MG63 (cell line): ENCODE data around the gene ZGPAT. TPM values are rescaled to one million over a fixed set of nuclear protein-coding genes. Genes with fewer than 3 reads are reported as not detected.

Experiments
- DNase-seq: peaks from one replicate; pipeline ENCODE4 v3.0.0-alpha.2; 2020
- H3K27me3 ChIP-seq: fragments of 250-450 bp; sonication (Bioruptor Pico); 2 replicates; pipeline ENCODE4 v1.5.1; 2020; ENCODE audit warnings: mild to moderate bottlenecking, moderate library complexity
- H3K36me3 ChIP-seq: fragments of 250-450 bp; sonication (Bioruptor Pico); 2 replicates; pipeline ENCODE4 v1.5.1; 2020; ENCODE audit warnings: mild to moderate bottlenecking, moderate library complexity
- H3K4me3 ChIP-seq: fragments of 250-450 bp; sonication (Bioruptor Pico); 2 replicates; pipeline ENCODE4 v1.5.1; 2020; ENCODE audit warnings: mild to moderate bottlenecking, moderate library complexity
- H3K9me3 ChIP-seq: fragments of 250-450 bp; sonication (Bioruptor Pico); 2 replicates; pipeline ENCODE4 v1.5.1; 2020; ENCODE audit warnings: mild to moderate bottlenecking, moderate library complexity
- total RNA-seq: library from RNA; depleted of rRNA; stranded (reverse); fragments of >200 nt; shearing (Covaris generic); gene quantifications from 2 replicates; pipeline ENCODE4 v1.2.3, GENCODE V29; 2014; ENCODE audit warnings: low replicate concordance

ZGPAT gene
- total RNA-seq, 1 experiment from 2014 or later: 46.2 TPM

- Histone ChIP-seq H3K4me3 (no peak overlapping the region), H3K27me3 (no peaks in the 10 kb centered on the region), H3K36me3 (no peaks in the 10 kb centered on the region; the same call in 1 of the 2 replicates), H3K9me3 (no peaks in the 10 kb centered on the region)
- no peak for DNase-seq
These were observed 44.7 kb downstream of the ZGPAT start for GRCh38 chr20:63752411-63753101.

DNA sequence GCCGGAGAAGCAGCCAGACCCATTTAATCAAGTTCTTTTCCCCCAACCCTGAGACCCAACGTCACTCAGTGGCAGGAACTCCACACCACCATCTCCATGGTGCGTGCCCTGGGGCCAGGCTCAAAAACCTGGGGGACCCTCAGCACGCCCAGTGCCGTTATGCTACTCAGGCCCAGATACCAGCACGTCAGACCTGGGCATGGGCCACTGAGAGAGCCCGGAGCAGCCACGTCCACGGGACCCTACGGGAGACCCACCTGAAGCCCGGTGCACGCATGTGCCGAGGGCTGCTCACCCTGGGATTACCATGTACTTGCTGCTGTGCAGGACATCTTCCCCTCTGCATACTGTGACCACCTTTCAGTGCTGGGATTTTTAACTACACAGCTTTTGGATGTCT is 45.5 kb downstream of the ZGPAT start:
- Histone ChIP-seq H3K27me3 (no peaks in the 10 kb centered on the region), H3K4me3 (no peak overlapping the region), H3K36me3 (no peaks in the 10 kb centered on the region; the same call in 1 of the 2 replicates), H3K9me3 (no peaks in the 10 kb centered on the region)
- DNase-seq: no peak

DNA sequence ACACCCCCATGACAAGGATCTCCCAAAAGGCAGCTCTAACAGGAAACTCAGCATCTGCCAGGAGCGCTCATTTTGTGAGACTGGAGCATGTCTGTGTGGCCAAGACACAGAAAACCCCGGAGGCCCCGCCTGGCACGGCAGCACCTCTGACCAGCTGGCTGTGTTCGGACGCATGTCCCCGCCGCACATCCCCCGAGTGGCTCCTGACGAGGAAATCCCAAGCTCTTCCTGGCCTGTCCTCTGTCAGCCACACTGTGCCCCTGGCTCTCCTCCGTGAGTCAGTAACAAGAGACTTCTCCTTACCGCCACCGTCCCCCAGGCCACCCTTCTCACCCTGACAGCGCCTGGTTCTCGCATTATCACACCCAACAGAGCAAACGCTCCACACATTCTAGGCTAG is 46.2 kb downstream of the ZGPAT start:
- Histone ChIP-seq H3K36me3 (no peaks in the 10 kb centered on the region), H3K27me3 (no peaks in the 10 kb centered on the region), H3K9me3 (no peaks in the 10 kb centered on the region), H3K4me3 (no peak overlapping the region)
- DNase-seq: no peak

- Histone ChIP-seq H3K27me3 (no peaks in the 10 kb centered on the region), H3K36me3 (no peaks in the 10 kb centered on the region), H3K9me3 (no peaks in the 10 kb centered on the region), H3K4me3 (no peak overlapping the region)
- DNase-seq: no peak
These were observed 48.3 kb downstream of the ZGPAT start for GRCh38 chr20:63755933-63756647.

DNA sequence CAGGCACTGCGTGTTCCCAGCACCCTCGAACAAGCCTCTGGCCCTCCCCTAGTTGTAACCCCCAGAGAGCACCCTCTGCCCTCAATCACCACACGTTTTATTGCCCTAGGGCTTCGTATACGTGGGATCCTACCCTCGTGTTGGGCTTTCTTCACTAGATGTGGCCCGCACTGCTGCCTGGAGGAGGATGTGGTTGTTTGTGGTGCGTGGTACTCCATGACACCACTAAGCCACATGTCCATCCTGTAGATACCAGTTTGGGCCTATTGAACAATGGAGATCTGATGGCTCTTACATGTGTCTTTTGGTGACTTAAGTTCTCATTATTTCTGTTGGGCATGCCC is 48.8 kb downstream of the ZGPAT start:
- H3K9me3 ChIP-seq: no peaks in the 10 kb centered on the region
- no peaks in the 10 kb centered on the region for H3K36me3 ChIP-seq
- H3K27me3 ChIP-seq: no peaks in the 10 kb centered on the region
- no peak for DNase-seq
- no peak overlapping the region for H3K4me3 ChIP-seq

GRCh38 chr20:63758152-63758551 is 50.3 kb downstream of the ZGPAT start:
- H3K36me3 ChIP-seq: no peaks in the 10 kb centered on the region
- no peak overlapping the region for H3K4me3 ChIP-seq
- no peaks in the 10 kb centered on the region for H3K9me3 ChIP-seq
- no peaks in the 10 kb centered on the region for H3K27me3 ChIP-seq
- no peak for DNase-seq

DNA sequence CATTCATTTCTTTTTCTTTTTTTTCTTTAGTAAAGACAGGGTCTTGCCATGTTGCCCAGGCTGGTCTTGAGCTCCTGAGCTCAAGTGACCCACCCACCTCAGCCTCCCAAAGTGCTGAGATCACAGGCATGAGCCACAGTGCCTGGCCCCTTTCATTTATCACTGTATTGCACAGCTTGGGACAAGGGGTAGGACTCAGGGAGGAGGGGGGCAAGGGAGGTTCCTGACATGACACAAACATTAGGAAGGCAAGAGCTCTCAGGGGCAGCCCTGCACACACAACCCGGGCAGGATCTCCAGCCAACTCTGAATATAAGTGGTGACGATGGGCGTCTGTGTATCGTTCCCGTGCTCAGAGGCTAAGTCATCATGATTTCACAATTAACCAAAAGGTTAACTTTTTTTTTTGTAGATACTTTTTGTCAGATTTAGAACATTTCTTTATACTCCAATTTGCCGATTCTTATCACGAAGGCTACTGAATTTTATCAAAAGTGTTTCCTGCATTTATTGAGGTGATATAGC is 51.6 kb downstream of the ZGPAT start:
- no peaks in the 10 kb centered on the region for H3K36me3 ChIP-seq
- H3K9me3 ChIP-seq: no peaks in the 10 kb centered on the region
- H3K27me3 ChIP-seq: no peaks in the 10 kb centered on the region
- no peak overlapping the region for H3K4me3 ChIP-seq
- no peak for DNase-seq

GRCh38 chr20:63765082-63765873 is 57.4 kb downstream of the ZGPAT start:
- no peak overlapping the region for H3K4me3 ChIP-seq
- H3K9me3 ChIP-seq: no peaks in the 10 kb centered on the region
- 0 out of 2 replicates have a peak, but pooled peaks cover 5% of the 10 kb centered on the region for H3K36me3 ChIP-seq
- no peaks in the 10 kb centered on the region for H3K27me3 ChIP-seq
- DNase-seq: no peak

DNA sequence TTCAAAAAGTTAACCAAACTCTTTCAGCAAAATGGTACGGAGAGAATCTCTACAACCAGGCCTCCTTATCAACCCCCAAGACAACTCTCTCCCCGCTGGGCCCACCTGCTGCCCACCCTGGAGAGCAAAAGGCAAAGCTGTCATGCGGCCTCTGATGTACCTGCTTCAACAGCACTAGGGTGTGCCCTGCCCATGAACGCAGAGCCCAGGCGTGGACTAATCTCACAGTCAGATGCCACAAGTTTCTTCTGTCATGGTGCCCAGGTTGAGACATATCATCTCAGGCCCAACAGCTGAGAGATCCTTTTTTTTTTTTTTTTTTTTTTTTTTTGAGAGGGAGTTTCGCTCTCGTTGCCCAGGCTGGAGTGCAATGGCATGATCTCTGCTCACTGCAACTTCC is 58.1 kb downstream of the ZGPAT start:
- no peak overlapping the region for H3K4me3 ChIP-seq
- no peak for DNase-seq
- H3K9me3 ChIP-seq: no peaks in the 10 kb centered on the region
- 0 out of 2 replicates have a peak, but pooled peaks cover 5% of the 10 kb centered on the region for H3K36me3 ChIP-seq
- no peaks in the 10 kb centered on the region for H3K27me3 ChIP-seq

GRCh38 chr20:63766695-63767426 is 59.0 kb downstream of the ZGPAT start:
- 0 out of 2 replicates have a peak, but pooled peaks cover 5% of the 10 kb centered on the region for H3K36me3 ChIP-seq
- no peak overlapping the region for H3K4me3 ChIP-seq
- H3K9me3 ChIP-seq: no peaks in the 10 kb centered on the region
- H3K27me3 ChIP-seq: no peaks in the 10 kb centered on the region
- no peak for DNase-seq

DNA sequence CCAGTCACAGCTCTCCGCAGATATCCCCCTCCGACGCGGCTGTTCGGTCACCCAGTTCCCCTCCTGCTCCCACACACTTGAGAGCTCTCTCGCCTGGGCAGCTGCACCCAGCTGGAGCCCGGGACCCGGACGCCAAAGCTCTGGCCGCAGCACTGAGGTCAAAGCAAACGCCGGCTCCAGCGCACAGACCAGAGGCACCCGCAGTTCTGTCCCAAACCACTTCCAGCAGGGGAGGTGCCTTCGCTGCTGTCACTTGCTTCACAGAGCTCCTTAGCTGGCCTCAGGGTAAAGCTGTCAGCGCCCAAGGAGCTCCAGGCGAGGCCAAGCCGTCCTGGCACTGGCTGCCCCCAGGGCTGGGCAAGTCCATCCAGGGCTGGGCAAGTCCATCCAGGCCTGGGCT is 59.6 kb downstream of the ZGPAT start:
- Histone ChIP-seq H3K9me3 (no peaks in the 10 kb centered on the region), H3K4me3 (no peak overlapping the region), H3K27me3 (no peaks in the 10 kb centered on the region), H3K36me3 (0 out of 2 replicates have a peak, but pooled peaks cover 5% of the 10 kb centered on the region)
- DNase-seq: no peak

DNA sequence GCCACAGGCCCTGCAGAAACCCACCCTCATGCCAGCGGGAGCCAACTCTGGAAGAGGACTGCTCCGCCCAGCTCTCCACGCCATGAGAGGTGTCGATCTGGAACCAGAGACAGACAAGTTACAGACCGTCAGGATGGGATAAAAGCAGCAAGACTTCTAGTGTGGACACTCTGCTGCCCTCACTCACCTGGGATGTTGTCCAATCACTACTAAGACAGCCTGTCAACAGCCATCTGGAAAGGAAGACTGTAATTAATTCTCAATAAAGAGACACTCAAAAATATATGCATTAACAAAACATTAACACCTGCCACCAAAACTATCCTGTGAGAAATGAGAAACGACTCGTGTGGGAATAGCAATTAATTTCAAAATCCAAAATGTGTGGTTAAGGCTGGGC is 60.0 kb downstream of the ZGPAT start:
- DNase-seq: no peak
- no peak overlapping the region for H3K4me3 ChIP-seq
- no peaks in the 10 kb centered on the region for H3K27me3 ChIP-seq
- 0 out of 2 replicates have a peak, but pooled peaks cover 5% of the 10 kb centered on the region for H3K36me3 ChIP-seq
- no peaks in the 10 kb centered on the region for H3K9me3 ChIP-seq

GRCh38 chr20:63768591-63769515 is 61.0 kb downstream of the ZGPAT start:
- DNase-seq: no peak
- Histone ChIP-seq H3K4me3 (no peak overlapping the region), H3K36me3 (0 out of 2 replicates have a peak, but pooled peaks cover 5% of the 10 kb centered on the region), H3K9me3 (no peaks in the 10 kb centered on the region), H3K27me3 (no peaks in the 10 kb centered on the region)

DNA sequence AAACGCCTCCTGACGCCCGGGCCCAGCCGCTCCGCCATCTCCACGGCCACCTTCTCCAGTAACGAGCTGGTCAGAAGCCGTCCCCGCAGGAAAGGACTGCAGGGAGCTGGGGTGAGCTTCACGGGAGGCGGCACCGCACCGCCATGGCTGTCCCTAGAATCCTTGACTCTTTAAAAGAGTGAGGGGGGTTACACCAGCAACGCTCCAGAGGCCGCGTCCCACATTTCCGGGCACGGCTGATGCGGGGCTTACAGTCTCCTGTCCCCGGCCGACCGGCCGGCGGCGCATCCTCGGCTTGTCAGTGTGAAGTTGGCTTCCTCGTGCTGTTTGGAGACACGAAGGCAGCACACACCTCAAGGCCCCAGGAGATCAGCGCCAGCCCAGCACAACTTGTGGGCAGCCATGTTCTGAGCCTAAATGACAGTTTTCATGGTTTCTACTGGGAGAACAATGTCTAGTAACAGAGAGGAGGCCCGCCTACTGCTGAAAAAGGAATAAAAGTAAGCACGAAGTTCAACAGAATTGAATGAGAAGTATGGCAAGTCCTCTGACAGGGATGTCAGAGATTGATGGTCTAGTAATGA is 62.1 kb downstream of the ZGPAT start:
- no peak for DNase-seq
- no peak overlapping the region for H3K4me3 ChIP-seq
- H3K36me3 ChIP-seq: 0 out of 2 replicates have a peak, but pooled peaks cover 5% of the 10 kb centered on the region
- no peaks in the 10 kb centered on the region for H3K9me3 ChIP-seq
- no peaks in the 10 kb centered on the region for H3K27me3 ChIP-seq

GRCh38 chr20:63771046-63771707 is 63.3 kb downstream of the ZGPAT start:
- Histone ChIP-seq H3K9me3 (no peaks in the 10 kb centered on the region), H3K36me3 (0 out of 2 replicates have a peak, but pooled peaks cover 5% of the 10 kb centered on the region), H3K27me3 (no peaks in the 10 kb centered on the region), H3K4me3 (no peak overlapping the region)
- no peak for DNase-seq
